Tibial artery (tissue), 4 donors: ENCODE data around the gene LYRM7.

Experiments
- DNase-seq, 2 donors: peaks; one replicate each; pipeline ENCODE4 v3.0.0-alpha.2; 2019
- H3K27ac ChIP-seq, 2 donors: fragments of 200-600 bp; sonication (generic) in 1 of 2; 1 replicate in 1 of 2; 2 replicates in 1 of 2; pipeline ENCODE4 v1.5.1; 2018 to 2019; ENCODE audit warnings: mild to moderate bottlenecking in 1 of 2
- H3K27me3 ChIP-seq, 2 donors: fragments of 200-600 bp; sonication (generic) in 1 of 2; one replicate each; pipeline versions ENCODE4 v1.5.1 to v1.6.0; 2016 to 2019
- H3K36me3 ChIP-seq, 3 donors: fragments of 200-600 bp; sonication (generic) in 2 of 3; one replicate each; pipeline ENCODE4 v1.5.1; 2016 to 2019; ENCODE audit warnings: mild to moderate bottlenecking in 2 of 3
- H3K4me1 ChIP-seq, 4 donors: fragments of 200-600 bp; sonication (generic) in 2 of 4; 1 replicate in 3 of 4; 2 replicates in 1 of 4; pipeline ENCODE4 v1.5.1; 2016 to 2019
- H3K4me3 ChIP-seq, 2 donors: fragments of 200-600 bp; sonication (generic) in 1 of 2; 1 replicate in 1 of 2; 2 replicates in 1 of 2; pipeline ENCODE4 v1.5.1; 2018 to 2019; ENCODE audit warnings: mild to moderate bottlenecking in 2 of 2
- H3K9me3 ChIP-seq, 3 donors: fragments of 200-600 bp; sonication (generic) in 1 of 3; one replicate each; pipeline ENCODE4 v1.5.1; 2016 to 2019
- intact Hi-C: fragments of 100-400 bp; cut with DNase I; formaldehyde crosslinking; loops from one replicate; pipeline ENCODE4 v1.15.0; 2023; ENCODE audit warnings: low total_unique reads
- TF ChIP-seq, protein P1 (sequence below), 2 experiments: fragments of 200-600 bp in 1 of 2; fragments of 450-650 bp in 1 of 2; IDR thresholded peaks; one replicate each; pipeline ENCODE4 v1.5.1; 2017 to 2019; ENCODE audit warnings: antibody characterized with exemption in 2 of 2, mild to moderate bottlenecking in 1 of 2, moderate library complexity in 1 of 2

Gene LYRM7

DNA sequence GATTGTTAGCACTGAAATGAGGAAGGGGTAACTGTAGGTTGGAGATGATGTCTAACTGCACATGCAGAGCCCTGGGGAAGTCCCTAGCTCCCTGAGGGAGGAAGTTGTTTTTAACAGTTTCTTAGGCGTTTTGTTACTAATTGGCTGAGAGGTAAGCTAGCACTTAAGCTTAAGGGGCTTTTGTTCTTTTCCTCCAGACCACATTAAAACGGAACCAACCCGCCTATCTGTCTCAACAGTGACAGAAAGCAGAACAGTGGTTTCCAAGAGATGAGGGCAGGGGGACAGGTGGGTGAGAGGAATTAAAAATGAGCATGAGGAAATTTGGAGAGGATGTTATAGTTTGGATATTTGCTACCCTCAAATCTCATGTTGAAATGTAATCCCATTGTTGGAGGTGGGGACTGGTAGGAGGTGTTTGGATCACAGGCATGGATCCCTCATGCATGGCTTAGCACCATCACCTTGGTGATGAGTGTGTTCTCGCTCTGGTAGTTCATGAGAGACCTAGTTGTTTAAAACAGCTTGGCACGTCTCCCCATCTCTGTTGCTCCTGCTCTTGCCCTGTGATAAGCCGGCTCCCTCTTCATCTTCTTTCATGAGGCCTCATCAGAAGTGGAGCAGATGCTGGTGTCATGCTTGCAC lies 38.9 kb downstream of the LYRM7 start:
- TF ChIP-seq, protein P1, sequence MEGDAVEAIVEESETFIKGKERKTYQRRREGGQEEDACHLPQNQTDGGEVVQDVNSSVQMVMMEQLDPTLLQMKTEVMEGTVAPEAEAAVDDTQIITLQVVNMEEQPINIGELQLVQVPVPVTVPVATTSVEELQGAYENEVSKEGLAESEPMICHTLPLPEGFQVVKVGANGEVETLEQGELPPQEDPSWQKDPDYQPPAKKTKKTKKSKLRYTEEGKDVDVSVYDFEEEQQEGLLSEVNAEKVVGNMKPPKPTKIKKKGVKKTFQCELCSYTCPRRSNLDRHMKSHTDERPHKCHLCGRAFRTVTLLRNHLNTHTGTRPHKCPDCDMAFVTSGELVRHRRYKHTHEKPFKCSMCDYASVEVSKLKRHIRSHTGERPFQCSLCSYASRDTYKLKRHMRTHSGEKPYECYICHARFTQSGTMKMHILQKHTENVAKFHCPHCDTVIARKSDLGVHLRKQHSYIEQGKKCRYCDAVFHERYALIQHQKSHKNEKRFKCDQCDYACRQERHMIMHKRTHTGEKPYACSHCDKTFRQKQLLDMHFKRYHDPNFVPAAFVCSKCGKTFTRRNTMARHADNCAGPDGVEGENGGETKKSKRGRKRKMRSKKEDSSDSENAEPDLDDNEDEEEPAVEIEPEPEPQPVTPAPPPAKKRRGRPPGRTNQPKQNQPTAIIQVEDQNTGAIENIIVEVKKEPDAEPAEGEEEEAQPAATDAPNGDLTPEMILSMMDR (IDR thresholded peaks at IDR 0.05), result no peak
- no peaks in the 10 kb centered on the region for H3K36me3 ChIP-seq
- intact Hi-C loops, result no loop called here
- no peak for DNase-seq
- no peaks in the 10 kb centered on the region for H3K27me3 ChIP-seq
- no peak overlapping the region for H3K27ac ChIP-seq
- peaks cover 0 to 1% (median 0%) of the 10 kb centered on the region in 4 donors for H3K4me1 ChIP-seq
- no peak overlapping the region for H3K4me3 ChIP-seq
- H3K9me3 ChIP-seq, result no peaks in the 10 kb centered on the region

DNA sequence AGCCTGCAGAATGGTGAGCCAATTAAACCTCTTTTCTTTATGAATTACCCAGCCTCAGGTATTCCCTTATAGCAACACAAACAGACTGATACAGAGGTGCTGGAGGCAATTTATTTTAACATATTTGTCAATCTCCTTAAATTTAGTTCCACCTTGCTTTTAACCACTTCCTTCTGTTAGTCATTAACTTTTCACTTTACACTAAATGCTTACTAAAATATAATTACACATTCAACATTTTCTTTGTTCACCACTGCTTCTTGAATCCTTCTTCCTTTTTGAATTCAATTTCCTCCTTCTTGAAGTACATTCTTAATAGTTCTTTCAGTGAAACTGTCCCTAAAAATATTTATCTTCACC lies 39.4 kb downstream of the LYRM7 start:
- H3K4me1 ChIP-seq, result peaks cover 0 to 3% (median 0%) of the 10 kb centered on the region in 4 donors
- H3K36me3 ChIP-seq, result no peaks in the 10 kb centered on the region
- H3K27me3 ChIP-seq, result no peaks in the 10 kb centered on the region
- no peaks in the 10 kb centered on the region for H3K9me3 ChIP-seq
- DNase-seq, result no peak
- H3K4me3 ChIP-seq, result no peak overlapping the region
- intact Hi-C loops, result no loop called here
- TF ChIP-seq, protein P1 (IDR thresholded peaks at IDR 0.05), result no peak
- H3K27ac ChIP-seq, result no peak overlapping the region

DNA sequence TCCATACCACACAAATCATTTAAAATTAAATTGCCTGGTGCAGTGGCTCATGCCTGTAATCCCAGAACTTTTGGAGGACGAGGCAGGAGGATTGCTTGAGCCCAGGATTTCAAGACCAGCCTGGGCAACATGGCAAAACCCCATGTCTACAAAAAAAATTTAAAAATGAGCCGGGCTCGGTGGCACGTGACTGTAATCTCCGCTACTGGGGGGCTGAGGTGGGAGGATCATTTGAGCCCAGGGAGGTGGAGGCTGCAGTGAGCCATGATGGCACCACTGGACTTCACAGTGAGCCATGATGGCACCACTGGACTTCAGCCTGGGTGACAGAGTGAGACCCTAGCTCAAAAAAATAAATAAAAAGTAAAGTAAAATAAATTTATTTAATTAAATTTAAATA lies 40.9 kb downstream of the LYRM7 start:
- intact Hi-C loops, result no loop called here
- peaks cover 0 to 3% (median 0%) of the 10 kb centered on the region in 4 donors for H3K4me1 ChIP-seq
- TF ChIP-seq, protein P1 (IDR thresholded peaks at IDR 0.05), result no peak
- H3K9me3 ChIP-seq, result no peaks in the 10 kb centered on the region
- DNase-seq, result no peak
- no peaks in the 10 kb centered on the region for H3K27me3 ChIP-seq
- H3K36me3 ChIP-seq, result no peaks in the 10 kb centered on the region
- H3K27ac ChIP-seq, result no peak overlapping the region
- H3K4me3 ChIP-seq, result no peak overlapping the region

DNA sequence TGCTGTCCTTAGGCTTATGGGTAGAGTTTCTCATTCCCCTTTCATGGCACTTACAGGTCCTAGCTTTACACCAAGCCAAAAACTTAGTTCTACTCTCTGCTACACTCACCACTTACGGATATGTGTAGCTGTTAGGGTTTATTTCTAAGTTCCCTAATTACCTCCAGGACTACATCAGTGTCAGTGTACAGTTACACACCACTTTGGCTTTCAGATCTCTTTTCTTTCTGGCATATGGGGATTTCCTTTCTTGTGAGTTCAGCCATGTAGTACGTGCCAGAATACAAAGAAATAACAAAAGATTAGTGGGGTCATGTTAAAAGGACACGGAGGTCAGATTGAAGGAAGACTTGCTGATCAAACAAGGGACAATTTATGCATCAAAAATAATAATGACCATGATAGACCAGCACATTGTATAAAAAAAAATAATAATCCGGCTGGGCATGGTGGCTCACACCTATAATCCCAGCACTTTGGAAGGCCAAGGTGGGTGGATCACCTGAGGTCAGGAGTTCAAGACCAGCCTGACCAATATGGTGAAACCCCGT lies 41.8 kb downstream of the LYRM7 start:
- DNase-seq, result no peak
- no peak overlapping the region for H3K4me3 ChIP-seq
- no peaks in the 10 kb centered on the region for H3K9me3 ChIP-seq
- intact Hi-C loops, result no loop called here
- H3K27ac ChIP-seq, result no peak overlapping the region
- peaks cover 0 to 3% (median 0%) of the 10 kb centered on the region in 4 donors for H3K4me1 ChIP-seq
- TF ChIP-seq, protein P1 (IDR thresholded peaks at IDR 0.05), result no peak
- H3K36me3 ChIP-seq, result no peaks in the 10 kb centered on the region
- H3K27me3 ChIP-seq, result no peaks in the 10 kb centered on the region

DNA sequence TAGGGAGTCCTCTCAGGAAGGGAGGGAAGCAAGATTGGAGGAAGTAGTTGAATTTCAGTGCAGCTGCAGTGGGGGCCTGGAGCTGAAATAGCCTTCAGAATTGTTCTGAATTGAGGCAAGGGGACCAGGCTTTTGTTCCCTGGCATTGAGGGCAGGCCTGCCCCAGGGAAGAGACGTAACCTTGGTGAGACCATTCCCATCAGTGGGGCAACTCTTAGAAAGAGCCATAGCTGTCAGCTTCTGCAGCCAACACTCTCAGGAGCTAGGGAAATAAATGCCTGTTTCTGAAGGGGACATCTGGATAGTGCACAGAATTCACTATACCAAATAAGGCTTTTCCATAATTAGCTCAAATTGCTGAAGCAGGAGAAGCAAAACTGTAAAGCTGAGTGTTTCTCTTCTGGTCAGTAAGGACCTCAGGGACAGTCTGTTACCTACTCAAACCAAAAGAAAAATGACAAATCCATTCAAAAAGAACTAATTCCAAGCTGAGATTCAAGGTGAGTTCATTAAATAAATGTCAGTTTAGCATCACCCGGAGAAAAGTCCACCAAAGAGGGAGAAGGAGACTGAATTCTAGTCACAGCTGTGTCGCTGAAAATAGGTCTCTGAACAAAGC lies 44.0 kb downstream of the LYRM7 start:
- intact Hi-C loops, result no loop called here
- Histone ChIP-seq H3K4me3 (no peak overlapping the region), H3K36me3 (no peaks in the 10 kb centered on the region), H3K4me1 (peaks cover 0 to 3% (median 0%) of the 10 kb centered on the region in 4 donors), H3K9me3 (no peaks in the 10 kb centered on the region), H3K27ac (no peak overlapping the region), H3K27me3 (no peaks in the 10 kb centered on the region)
- TF ChIP-seq, protein P1 (IDR thresholded peaks at IDR 0.05), result no peak
- DNase-seq, result no peak
